RPMI7951 (cell line): ENCODE data around the gene GPR37L1. TPM values are rescaled to one million over a fixed set of nuclear protein-coding genes. Genes with fewer than 3 reads are reported as not detected.
"Not testable (repeated sequence)": the region's sequence is repeated elsewhere in the genome, so short reads cannot be mapped to it uniquely, and the experiment has no call there.

ENCODE experiments used
- DNase-seq: peaks from one replicate; pipeline ENCODE4 v3.0.0-alpha.2; 2012; ENCODE audit warnings: low read depth
- total RNA-seq: library from RNA; depleted of rRNA; stranded (reverse); fragments of >200 nt; shearing (Covaris generic); gene quantifications from 2 replicates; pipeline ENCODE4 v1.2.3, GENCODE V29; 2014

The GPR37L1 gene
- total RNA-seq, 1 experiment from 2014 or later = not detected

GRCh38 chr1:202107801-202108731, 14.7 kb upstream of the GPR37L1 start:
- no peak for DNase-seq

- no peak for DNase-seq
These were observed 11.7 kb upstream of the GPR37L1 start for GRCh38 chr1:202110977-202111376.

- DNase-seq = not testable (repeated sequence)
These were observed 11.1 kb upstream of the GPR37L1 start for GRCh38 chr1:202111589-202111988.

- no peak for DNase-seq
These were observed 9.6 kb upstream of the GPR37L1 start for GRCh38 chr1:202112859-202113689.

- no peak for DNase-seq
These were observed 8.9 kb upstream of the GPR37L1 start for GRCh38 chr1:202113690-202114300.

- no peak for DNase-seq
These were observed 6.4 kb upstream of the GPR37L1 start for GRCh38 chr1:202116287-202116686.

- DNase-seq = no peak
These were observed 4.8 kb upstream of the GPR37L1 start for GRCh38 chr1:202117898-202118371.

- no peak for DNase-seq
These were observed 1.7 kb upstream of the GPR37L1 start for GRCh38 chr1:202121006-202121405.

- DNase-seq = no peak
These were observed 658 bp downstream of the GPR37L1 start for GRCh38 chr1:202123336-202123813.

GRCh38 chr1:202124142-202124541, 1.4 kb downstream of the GPR37L1 start:
- DNase-seq = no peak

- DNase-seq = no peak
These were observed 2.9 kb downstream of the GPR37L1 start for GRCh38 chr1:202125611-202126010.

- no peak for DNase-seq
These were observed 3.7 kb downstream of the GPR37L1 start for GRCh38 chr1:202126426-202126825.

GRCh38 chr1:202127061-202127460, 4.3 kb downstream of the GPR37L1 start:
- DNase-seq = no peak

GRCh38 chr1:202127836-202128622, 5.3 kb downstream of the GPR37L1 start:
- no peak for DNase-seq

GRCh38 chr1:202129453-202130296, 7.0 kb downstream of the GPR37L1 start:
- DNase-seq = no peak

- DNase-seq = no peak
These were observed 7.6 kb downstream of the GPR37L1 start for GRCh38 chr1:202130297-202130721.

- DNase-seq = no peak
These were observed 8.3 kb downstream of the GPR37L1 start for GRCh38 chr1:202130816-202131522.

- no peak for DNase-seq
These were observed 9.5 kb downstream of the GPR37L1 start for GRCh38 chr1:202131956-202132821.
